SK-N-DZ (cell line): ENCODE measurements around the gene TEX2.

Experiments used
- DNase-seq: peaks from one replicate; pipeline ENCODE4 v3.0.0-alpha.2; 2015; ENCODE audit warnings: low spot score

Gene TEX2

DNA sequence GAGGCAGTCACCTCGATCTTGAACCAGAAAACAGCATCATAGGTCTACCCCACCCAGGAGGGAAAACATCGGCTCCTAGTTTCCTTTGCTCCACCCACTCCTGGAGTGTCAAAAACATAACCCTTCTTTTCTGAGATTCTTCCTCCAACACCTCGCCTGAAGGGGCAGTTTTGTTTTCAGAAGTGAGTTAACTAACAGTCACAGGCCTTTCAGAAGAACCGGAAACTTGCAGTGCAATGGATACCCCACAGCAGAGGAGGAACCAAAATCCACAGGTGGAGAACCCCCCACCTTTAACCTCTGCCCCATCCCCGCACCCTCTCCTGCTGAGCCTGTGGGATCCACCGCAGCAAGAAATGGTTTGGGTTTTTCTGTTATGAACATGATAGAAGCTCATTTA lies 7.8 kb upstream of the TEX2 start:
- no peak for DNase-seq

DNA sequence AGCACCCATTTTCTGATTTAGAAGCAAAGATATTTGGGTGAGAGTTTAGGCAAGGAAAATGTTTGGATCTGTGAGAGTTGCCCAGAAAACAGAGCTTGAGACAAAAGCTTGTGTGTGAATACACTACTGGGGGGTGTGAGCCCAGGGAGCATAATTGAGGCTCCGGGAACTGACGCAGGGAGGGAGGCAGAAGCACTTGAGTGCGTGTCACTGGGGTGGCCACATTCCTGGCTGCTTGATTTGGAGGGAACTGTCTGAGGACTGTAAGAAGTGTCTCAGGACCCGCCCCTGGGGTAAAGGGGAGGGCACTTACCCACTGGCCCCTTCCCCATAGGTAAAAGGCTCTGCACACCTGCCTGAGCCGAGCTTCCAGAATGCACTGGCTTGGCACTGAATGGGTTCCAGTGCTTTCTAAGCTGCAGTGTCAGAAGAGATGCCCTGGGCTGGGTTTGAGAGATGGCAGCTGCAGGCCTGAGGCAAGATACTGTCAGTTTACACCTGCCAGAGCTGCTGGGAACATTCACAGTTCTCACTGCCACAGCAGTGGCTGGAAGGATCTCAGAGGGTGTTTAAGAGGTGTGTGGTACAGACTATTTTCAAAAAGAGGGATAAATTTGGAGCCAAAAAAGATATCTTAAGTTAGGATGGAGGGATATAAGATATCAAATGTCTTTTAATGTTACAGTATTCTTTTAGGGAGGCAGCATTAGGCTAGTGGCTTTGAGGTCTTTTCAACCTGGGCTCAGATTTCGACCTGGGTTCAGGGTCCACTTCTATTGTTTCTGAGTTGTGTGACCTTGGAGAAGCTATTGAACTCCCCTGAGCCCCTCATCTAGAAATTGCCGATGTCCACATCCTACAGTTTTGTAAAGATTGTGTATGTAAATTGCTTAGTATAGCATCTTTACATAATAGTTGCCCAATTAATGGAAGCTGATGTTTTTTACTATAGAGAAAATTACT lies 6.9 kb upstream of the TEX2 start:
- peak; percentile 27 for DNase-seq

DNA sequence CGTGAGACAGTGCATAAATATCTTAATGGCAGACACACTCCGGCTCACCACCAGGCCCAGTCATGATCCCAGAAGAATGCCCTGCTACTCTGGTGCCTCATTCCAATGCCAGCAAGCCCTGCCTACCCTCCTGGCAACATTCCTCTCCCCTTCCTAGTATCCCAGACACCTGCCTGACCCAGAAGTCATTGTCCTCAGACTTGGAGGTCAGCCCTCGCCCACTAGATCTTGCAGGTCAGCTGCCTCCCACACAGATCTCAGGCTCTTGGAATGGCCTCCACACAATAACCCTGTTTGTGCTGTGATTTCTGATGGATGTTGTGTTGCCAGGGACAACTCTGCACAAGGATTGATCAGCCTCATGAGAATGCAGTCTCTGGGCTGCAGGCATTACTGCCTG lies 1.8 kb upstream of the TEX2 start:
- no peak for DNase-seq

DNA sequence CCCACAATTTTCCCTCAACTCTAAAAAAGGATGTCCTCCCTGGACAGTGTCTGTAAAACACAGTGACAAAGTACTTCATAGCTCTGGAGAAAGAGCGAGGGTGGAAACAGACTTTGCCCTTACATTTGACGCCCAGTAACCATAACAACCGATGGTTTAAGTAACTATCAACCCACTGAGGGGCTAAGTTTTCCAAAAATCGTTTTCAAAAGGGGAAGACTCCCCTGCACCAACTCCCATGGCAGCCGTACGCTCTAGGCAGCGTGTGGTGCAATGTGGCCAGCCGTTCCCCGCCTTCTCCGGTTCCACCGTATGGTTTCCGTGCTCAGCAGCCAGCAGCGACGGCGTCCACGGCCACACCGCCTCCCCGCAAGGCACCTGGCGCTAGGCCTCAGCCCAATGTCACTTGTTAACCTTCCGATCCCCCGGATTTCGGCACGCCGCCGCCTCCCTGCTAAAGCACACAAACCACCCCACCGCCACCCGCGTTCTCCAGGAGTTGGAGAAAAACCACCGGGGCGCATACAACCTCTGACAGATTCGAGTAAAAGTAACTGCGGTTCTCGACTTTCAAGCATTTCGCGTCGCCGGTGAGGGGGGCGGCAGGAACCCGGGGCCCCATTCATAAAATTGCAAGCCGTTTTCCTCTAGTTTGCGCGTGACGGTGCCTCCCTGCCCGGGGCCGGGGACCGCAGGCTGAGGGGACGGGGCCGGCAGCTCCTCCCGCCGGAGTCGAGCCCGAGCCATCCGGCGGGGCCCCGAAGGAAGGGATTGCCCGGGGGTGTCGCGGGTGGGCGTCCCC lies 661 bp downstream of the TEX2 start:
- DNase-seq: peak; percentile 27

DNA sequence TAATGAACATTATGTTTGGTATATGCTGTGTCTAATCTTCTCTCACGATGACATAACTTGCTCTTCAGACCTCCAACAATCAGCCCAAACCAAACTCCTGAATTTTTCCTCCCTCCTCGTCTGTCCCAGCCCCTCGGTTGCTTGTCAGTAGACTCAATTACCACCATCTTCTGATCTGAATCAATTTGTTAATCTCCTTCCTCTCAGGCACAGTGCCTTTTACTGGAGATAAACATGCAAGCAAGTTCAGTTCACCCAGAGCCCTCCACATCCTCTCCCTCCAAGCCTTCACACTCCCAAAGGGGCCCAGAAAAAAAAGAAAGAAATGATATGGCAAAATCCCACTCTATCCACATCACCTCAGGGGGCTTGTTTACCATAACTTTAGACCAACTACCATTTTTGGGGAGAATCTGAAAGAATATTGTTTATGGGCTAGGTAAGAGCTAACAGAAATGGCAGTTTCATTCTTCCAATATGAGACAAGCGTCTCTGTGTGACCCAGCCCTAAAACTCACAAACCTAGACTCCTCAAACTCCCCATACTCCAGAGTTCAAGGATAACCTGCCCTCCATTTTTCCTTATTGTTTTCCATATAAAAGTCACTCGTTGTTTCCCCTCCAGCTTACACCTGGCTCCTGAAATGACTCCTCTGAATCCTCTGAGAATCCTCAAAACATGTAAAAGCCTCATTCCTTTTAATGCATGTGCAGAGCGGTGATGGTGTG lies 1.5 kb downstream of the TEX2 start:
- no peak for DNase-seq

DNA sequence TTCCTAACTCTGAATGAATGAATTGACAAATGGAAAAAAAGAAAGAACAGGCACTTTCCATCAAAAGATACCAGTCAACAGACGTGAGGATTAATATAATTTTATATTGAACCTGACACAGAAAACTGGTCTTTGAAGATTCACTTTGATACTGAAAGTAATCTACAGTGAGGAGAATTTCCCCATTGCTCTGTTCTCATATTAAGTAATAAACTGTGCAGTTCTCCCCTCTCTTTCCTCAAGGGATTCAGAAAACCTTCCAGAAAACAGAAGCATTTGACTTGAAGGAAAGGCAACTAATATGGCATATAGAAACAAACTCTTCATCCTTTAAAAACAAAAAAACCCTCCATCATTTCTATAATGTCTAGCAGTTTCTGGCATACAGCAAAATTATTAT lies 2.2 kb downstream of the TEX2 start:
- no peak for DNase-seq

DNA sequence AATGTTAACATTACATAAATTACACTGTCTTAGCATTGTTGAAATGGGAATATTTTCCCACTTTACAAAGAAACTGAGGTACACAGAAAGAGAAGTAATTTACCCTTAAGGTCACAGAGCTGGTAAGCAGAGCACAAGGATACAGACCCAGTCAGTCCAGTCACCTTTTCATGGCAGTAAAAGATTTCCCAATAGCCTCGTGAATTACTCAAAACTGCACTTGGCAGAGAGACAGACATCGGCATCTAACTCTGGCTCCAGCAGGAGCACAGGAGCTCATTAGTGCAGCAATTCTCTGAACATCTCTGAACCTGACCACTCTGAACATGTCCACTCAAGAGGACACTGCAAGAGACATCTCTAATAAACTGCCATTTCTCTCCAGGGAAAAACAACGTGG lies 3.1 kb downstream of the TEX2 start:
- no peak for DNase-seq

DNA sequence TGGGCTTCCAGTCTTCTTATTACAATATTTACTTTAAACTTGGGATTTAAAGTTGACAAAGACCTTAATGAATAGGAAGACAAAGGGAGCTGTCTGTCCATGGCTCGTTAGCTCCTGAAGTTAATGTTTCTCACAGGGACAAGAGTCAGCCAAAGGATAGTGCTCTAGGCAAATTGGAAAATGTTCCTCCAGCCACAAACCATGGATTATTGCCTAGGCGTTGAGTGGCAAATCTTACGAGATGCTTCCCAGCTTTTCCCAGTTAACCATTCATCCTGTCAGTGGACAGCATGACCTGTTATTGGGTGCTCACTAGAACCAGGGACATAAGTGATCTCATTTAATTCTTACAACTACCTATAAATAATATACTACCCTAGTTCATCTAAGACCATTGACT lies 3.6 kb downstream of the TEX2 start:
- no peak for DNase-seq

DNA sequence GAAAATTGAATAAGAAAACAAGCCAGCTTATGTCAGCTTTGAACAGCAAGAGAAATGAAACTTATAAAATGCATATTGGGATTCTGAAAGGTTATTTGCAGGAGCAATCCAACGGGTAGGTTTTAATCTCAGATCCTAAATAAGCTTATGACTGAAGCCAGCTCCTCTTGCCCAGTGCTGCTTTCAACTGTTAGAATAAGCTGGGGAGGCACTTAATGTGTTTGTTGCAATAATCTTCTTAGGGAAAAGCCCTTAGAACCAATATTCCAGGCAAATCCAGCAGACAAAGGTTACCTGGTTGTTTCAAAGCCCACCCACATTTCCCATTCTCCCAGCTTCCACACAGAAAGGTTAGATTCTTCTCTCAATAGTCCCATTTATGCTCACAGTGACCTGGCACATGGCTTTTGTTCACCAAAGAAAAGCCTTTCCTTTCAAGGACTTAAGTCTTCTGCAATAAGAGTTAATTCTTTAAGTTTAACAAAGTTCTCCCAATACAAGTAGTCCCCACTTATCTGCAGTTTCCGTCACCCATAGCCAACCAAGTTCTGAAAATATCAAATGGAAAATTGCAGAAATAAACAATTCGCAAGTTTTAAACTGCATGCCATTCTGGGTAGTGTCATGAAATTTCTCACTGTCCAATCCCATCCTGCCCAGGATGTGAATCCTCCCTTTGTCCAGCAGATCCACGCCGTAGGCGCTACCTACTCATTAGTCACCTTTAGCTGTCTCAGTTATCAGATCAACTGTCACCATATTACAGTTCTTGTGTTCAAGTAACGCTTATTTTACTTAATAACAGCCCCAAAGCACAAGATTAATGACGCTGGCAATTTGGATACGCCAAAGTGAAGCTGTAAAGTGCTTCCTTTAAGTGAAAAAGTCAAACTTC lies 5.9 kb downstream of the TEX2 start:
- no peak for DNase-seq

DNA sequence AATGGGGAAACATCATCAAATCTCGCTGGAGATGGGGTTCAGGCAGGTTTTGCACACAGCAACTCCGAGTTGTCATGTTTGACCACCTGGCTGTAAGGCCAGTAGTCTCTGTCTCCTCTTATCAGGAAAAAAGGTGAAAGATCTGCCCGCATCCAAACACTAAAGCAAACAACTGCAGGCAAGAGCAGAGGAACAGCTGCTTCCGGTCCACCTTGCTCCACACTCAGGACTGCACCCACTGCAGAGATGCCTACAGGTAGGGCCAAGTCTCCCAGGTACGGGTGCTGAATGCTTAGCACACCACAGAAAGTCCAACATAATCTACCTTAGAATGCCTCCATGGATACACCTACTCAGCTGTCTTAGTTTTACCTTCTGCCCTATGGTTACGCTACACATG lies 7.3 kb downstream of the TEX2 start:
- no peak for DNase-seq

DNA sequence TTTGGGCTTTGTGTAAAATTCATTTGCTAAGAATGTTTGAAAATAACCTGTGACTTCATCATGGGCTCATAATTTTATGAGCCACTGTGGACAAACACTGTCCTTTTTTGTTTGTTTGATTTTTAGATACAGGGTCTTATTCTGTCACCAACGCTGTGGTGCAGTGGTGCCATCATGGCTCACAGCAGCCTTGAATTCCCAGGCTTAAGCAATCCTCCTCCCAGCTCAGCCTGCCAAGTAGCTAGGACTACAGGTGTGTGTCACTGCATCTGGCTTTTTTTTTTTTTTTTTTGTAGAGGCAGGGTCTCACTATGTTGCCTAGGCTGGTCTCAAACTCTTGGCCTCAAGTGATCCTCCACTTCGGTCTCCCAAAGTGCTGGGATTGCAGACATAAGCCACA lies 8.3 kb downstream of the TEX2 start:
- no peak for DNase-seq

DNA sequence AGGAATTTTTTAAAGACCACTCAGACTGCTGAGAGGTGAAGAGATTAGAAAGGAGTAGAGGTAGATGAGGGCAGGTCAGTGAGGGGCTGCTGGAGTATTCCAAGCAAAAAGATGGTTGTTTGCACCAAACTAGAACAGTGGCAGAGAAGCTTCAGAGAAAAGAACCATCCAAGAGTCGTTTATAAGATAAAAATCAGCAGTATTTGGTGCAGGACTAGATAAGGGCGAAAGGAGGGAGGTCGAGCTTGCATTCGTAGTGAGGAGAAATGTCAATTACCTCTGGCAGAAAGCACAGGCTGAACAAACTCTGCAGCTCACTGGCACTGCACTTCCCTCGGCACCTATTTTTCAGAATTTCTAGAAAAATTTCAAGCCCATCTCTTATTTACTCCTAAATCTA lies 9.6 kb downstream of the TEX2 start:
- peak; percentile 46 for DNase-seq

DNA sequence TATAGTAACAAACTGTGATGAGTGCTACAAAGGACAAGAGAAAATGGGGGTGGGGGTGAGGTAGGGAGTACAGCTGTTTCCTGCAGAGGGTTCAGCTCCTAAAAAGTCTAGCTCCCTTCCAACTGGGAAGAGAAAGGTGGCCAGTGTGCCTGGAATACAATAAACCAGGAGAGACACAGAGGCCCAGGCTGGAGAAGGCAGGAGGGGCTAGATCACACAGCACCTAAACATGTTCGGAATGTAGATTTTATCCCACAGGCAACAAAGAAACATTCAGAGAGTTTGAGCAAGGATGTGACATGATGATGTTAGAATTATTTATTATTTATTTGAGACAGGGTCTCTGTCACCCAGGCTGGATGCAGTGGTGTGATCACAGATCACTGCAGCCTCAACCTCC lies 10.2 kb downstream of the TEX2 start:
- DNase-seq: no peak

DNA sequence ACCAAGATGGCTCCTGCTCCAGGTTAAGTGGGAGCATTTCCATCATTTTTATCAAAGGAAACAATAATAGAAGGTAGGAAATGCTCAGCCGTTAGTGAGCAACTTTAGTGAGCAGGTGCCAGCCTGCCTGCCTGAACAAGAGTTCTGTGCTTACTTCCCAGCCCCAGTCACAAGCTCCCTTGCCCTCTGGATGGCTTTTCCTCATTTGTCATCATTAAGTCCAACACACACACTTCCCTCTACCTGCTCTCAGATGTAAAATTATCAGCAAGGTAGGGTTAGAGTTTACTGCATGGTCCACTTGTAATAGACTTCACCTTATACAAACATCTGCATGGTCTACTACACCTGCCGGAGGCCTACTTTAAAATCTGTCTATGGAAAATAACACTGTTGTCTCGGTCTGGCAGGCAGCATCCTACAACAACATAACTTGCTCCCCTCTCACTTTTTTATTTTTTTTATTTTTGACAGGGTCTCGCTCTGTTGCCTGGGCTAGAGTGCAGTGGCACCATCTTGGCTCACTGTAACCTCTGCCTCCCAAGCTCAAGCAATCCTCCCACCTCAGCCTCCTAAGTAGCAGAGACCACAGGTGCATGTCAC lies 12.7 kb downstream of the TEX2 start:
- DNase-seq: no peak

DNA sequence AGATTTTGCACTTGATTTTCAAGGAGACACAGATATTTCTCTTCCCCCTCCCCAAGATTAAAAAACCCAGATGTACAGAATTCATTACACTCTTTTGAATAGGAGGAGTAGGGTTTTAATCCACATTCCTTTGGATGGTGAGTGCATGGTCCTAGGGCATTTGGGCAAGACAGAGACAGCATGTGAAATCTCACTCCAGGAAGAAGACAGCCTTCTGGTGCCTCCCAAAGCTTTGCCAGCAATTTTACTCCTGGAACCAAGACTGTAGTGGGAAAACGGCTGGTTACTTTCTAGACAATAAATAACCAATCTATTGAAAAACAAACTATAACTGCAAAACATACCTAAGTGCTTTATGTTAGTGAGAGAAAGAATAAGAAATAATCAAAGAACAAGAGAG lies 15.2 kb downstream of the TEX2 start:
- no peak for DNase-seq

DNA sequence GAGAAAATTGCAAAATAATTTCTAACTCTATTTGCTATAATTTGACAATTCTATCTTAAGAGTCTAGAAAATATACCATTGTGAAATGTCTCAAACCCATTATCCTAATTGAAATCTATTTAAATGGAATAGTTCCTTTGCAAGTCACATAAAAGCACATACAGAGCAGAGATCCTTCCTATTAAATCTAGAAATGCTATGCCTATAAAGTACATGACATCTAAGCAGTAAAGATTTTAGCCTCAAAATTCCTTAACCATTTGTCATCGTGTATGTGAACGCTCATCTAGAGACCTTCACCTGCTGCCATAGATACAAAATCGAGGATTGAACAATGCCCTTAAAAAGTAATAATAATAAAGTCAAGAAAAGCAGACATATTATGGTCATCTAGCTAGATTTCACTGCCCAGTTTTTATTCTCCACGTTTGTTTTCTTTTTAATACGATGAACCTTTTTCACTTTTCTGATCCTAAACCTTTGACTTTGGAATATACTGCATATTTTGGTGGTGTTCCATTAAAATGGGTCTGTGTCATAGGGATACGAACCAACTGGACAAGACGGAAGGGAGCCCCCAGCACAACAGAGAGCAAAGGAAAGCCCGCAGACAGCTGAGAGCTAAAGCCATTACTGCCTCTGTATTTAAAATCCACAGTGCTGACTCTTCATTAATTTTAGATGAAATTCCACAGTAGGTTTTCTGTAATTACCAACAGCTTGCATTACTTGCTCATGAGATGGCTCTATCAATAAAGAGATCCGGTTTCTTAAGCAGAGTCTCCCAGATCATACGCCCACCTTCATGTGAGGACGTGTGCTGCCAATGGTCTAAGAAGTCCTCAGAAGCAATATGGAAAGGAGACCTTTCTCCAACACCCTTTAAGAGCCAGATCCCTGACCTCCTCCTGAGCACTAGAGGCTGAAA lies 17.6 kb downstream of the TEX2 start:
- no peak for DNase-seq

DNA sequence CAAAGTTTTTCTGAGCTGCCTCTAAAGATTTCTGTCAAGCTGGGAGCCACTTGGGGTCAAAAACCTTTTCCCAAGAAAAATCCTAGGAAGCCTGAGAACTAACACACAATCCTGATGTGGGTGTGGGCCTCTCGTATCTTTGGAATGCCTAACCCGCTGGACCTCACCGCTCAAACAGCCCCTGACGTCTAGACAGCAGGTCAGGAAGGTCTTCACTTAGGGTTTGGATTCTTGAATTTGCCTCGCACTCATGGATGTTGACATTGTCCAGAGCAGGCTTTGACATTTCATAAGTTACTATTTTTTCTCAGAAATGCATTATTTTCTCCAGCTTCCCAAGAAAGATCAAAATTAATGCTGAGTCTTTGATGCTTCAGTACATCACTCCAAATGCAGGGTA lies 18.9 kb downstream of the TEX2 start:
- DNase-seq: peak; percentile 42

DNA sequence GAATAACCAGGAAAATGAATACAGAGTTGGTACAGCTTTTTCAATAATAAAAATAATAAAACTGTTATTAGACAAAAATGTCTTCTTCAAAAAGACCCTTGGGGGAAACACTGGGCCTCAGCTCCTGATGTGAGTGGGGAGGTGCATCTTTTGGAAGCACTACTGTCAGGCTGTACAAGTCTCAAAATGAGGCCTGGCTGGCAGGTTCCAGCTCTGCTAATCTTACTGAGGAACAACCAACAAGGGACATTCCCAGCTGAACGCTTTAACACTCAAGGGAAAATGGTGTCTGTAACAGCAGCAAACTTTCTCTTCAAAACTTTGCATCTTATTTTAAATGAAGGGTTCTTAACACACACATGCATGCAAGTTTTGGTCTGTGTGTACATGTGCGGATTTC lies 19.7 kb downstream of the TEX2 start:
- no peak for DNase-seq

DNA sequence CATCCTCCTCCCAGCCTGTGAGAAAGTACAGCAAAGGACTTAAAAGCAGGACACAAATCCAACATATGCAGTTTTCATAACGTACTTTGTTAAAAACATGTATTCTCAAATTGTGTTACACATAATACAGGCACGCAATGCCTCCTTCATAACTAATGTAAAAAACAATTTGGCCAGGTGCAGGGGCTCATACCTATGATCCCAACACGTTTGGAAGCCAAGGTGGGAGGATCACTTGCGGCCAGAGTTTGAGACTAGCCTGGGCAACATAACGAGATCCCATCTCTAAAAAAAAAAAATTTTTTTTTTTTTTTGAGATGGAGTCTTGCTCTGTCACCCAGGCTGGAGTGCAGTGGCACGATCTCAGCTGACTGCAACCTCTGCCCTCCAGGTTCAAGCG lies 20.4 kb downstream of the TEX2 start:
- no peak for DNase-seq
